ENCODE data around the gene MT1E. TPM values are rescaled to one million over a fixed set of nuclear protein-coding genes. Genes with fewer than 3 reads are reported as not detected.

The MT1E gene
- total and polyA plus RNA-seq, 2 donors (not counting 1 experiment from before 2014, with no cell fraction given), result 3.1 TPM; not detected in 1

DNA sequence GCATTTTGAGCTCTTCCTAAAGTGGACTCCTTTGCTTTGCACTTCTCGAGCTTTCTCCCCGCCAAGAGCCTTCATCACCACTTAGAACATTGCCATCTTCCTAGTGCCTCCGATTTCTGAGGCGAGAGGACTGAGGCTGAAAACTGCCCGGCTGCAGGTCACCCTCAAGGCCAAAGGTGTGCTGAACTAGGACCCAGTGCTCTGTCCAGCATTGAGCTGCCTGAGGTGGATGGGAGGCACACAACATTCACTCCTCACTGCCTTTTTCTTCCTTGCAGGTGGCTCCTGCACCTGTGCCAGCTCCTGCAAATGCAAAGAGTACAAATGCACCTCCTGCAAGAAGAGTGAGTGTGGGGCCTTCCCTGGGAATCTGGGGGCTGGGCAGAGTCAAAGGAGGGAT is 18.3 kb downstream of the MT1E start:
- Histone ChIP-seq H3K9ac (ENCODE audit: low read length) (peak overlapping the region; percentile 40), H3K9me3 (ENCODE audit: control extremely low read depth in 1 of 3, control insufficient read depth in 2 of 3, insufficient read depth in 1 of 3, low read length in 2 of 3) (peaks cover 0 to 4% (median 0%) of the 10 kb centered on the region in 3 donors), H3K27me3 (replicated peaks in 1 of 4; ENCODE audit: control extremely low read depth in 1 of 4, control insufficient read depth in 3 of 4, insufficient read depth in 4 of 4, low read length in 3 of 4) (peaks cover 0 to 68% (median 21%) of the 10 kb centered on the region in 4 experiments), H3K4me3 (ENCODE audit: control extremely low read depth in 1 of 5, extremely low read depth in 1 of 5, insufficient read depth in 1 of 5, low read depth in 2 of 5, low read length in 4 of 5) (peak overlapping the region in 2 of 5 experiments; percentile 33), H2AFZ (ENCODE audit: insufficient read depth, low read depth, low read length, poor library complexity, severe bottlenecking) (no peak overlapping the region), H3K79me2 (ENCODE audit: control insufficient read depth, insufficient read depth, low read length) (no peaks in the 10 kb centered on the region), H3K4me2 (replicated peaks; ENCODE audit: low read depth, low read length, poor library complexity, severe bottlenecking) (peak overlapping the region; percentile 65), H4K20me1 (ENCODE audit: control insufficient read depth, insufficient read depth, low read length, poor library complexity, severe bottlenecking) (no peaks in the 10 kb centered on the region), H3K27ac (ENCODE audit: low read length in 2 of 2) (no peak overlapping the region), H3K4me1 (ENCODE audit: control insufficient read depth in 2 of 2, insufficient read depth in 2 of 2, low read length in 2 of 2) (peaks cover 14 to 16% of the 10 kb centered on the region in 2 donors), H3K36me3 (replicated peaks in 1 of 2; ENCODE audit: control extremely low read depth in 1 of 2, control insufficient read depth in 1 of 2, extremely low read depth in 1 of 2, insufficient read depth in 2 of 2, low read length in 1 of 2) (no peaks in the 10 kb centered on the region)
- WGBS (ENCODE audit: insufficient coverage), result 53% methylated on average over 5 of the region's 5 CpGs
- ChIA-PET CTCF (interaction anchor here (0.7 to 2.1 kb wide), 7 partner anchors 9 to 130 kb away, joined by 3 to 12 read pairs (median 5); partner anchors contain the start of gene MT1B), POLR2A (interaction anchor here (0.6 to 1.4 kb wide), 2 partner anchors 35 to 274 kb away, joined by 3 to 9 read pairs; partner anchors contain the start of gene MT2A)
- Mint-ChIP-seq H3K9me3 (ENCODE audit: insufficient read depth) (no peaks in the 10 kb centered on the region), H3K27me3 (peaks cover 72% of the 10 kb centered on the region), H3K4me1 (peaks cover 15% of the 10 kb centered on the region), H3K4me3 (peak overlapping the region; percentile 67), H3K27ac (no peak overlapping the region)
- intact Hi-C loops (cut with micrococcal nuclease), result loop anchor here (1.0 kb wide), 2 partner anchors 13 to 36 kb away; partner anchors contain the start of genes MT1F and MT2A
- ATAC-seq (ENCODE audit: low read depth) (no peak), DNase-seq (no peak)
- TF ChIP-seq EZH2 (IDR thresholded peaks at IDR 0.05; ENCODE audit: borderline replicate concordance, insufficient read depth, low read depth, low read length, poor library complexity, severe bottlenecking), result no peak
- TF ChIP-seq, protein P1, sequence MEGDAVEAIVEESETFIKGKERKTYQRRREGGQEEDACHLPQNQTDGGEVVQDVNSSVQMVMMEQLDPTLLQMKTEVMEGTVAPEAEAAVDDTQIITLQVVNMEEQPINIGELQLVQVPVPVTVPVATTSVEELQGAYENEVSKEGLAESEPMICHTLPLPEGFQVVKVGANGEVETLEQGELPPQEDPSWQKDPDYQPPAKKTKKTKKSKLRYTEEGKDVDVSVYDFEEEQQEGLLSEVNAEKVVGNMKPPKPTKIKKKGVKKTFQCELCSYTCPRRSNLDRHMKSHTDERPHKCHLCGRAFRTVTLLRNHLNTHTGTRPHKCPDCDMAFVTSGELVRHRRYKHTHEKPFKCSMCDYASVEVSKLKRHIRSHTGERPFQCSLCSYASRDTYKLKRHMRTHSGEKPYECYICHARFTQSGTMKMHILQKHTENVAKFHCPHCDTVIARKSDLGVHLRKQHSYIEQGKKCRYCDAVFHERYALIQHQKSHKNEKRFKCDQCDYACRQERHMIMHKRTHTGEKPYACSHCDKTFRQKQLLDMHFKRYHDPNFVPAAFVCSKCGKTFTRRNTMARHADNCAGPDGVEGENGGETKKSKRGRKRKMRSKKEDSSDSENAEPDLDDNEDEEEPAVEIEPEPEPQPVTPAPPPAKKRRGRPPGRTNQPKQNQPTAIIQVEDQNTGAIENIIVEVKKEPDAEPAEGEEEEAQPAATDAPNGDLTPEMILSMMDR (IDR thresholded peaks at IDR 0.05), result no peak

DNA sequence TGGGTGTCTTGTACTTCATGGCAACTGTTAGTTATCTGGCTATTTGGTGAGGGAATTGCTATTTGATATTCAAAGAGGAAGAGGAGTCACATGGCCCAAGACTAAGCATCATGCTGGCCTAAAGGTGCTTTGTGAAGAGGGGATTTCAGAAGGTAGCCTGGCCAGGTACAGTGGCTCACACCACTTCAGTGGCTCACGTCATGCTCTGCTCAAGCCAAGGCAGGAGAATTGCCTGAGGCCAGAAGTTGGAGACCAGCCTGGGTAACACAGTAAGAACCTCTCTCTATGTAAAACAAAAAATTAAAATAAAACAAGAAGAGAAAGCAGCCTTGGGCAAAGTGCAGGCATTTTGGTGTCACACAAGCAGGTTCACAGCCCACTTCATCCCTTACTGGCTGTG is 19.7 kb downstream of the MT1E start:
- peaks cover 57% of the 10 kb centered on the region for H3K27me3 Mint-ChIP-seq
- Histone ChIP-seq H3K9me3 (ENCODE audit: control extremely low read depth in 1 of 3, control insufficient read depth in 2 of 3, insufficient read depth in 1 of 3, low read length in 2 of 3) (peaks cover 0 to 4% (median 0%) of the 10 kb centered on the region in 3 donors), H4K20me1 (ENCODE audit: control insufficient read depth, insufficient read depth, low read length, poor library complexity, severe bottlenecking) (no peaks in the 10 kb centered on the region), H3K27me3 (replicated peaks in 1 of 4; ENCODE audit: control extremely low read depth in 1 of 4, control insufficient read depth in 3 of 4, insufficient read depth in 4 of 4, low read length in 3 of 4) (peaks cover 0 to 56% (median 15%) of the 10 kb centered on the region in 4 experiments), H3K4me2 (replicated peaks; ENCODE audit: low read depth, low read length, poor library complexity, severe bottlenecking) (no peak overlapping the region), H3K9ac (ENCODE audit: low read length) (no peak overlapping the region), H3K27ac (ENCODE audit: low read length in 2 of 2) (no peak overlapping the region), H3K36me3 (replicated peaks in 1 of 2; ENCODE audit: control extremely low read depth in 1 of 2, control insufficient read depth in 1 of 2, extremely low read depth in 1 of 2, insufficient read depth in 2 of 2, low read length in 1 of 2) (no peaks in the 10 kb centered on the region), H3K4me3 (ENCODE audit: control extremely low read depth in 1 of 5, extremely low read depth in 1 of 5, insufficient read depth in 1 of 5, low read depth in 2 of 5, low read length in 4 of 5) (no peak overlapping the region), H3K4me1 (ENCODE audit: control insufficient read depth in 2 of 2, insufficient read depth in 2 of 2, low read length in 2 of 2) (peaks cover 14 to 16% of the 10 kb centered on the region in 2 donors), H2AFZ (ENCODE audit: insufficient read depth, low read depth, low read length, poor library complexity, severe bottlenecking) (no peak overlapping the region), H3K79me2 (ENCODE audit: control insufficient read depth, insufficient read depth, low read length) (no peaks in the 10 kb centered on the region)
- H3K4me3 Mint-ChIP-seq, result no peak overlapping the region
- no CpG with 5 or more reads among the region's 1 CpG for WGBS (ENCODE audit: insufficient coverage)
- intact Hi-C loops (cut with micrococcal nuclease), result no loop called here
- H3K4me1 Mint-ChIP-seq, result peaks cover 15% of the 10 kb centered on the region
- H3K9me3 Mint-ChIP-seq (ENCODE audit: insufficient read depth), result no peaks in the 10 kb centered on the region
- TF ChIP-seq, protein P1 (IDR thresholded peaks at IDR 0.05), result no peak
- TF ChIP-seq EZH2 (IDR thresholded peaks at IDR 0.05; ENCODE audit: borderline replicate concordance, insufficient read depth, low read depth, low read length, poor library complexity, severe bottlenecking), result no peak
- ATAC-seq (ENCODE audit: low read depth) (no peak), DNase-seq (no peak)
- H3K27ac Mint-ChIP-seq, result no peak overlapping the region
- ChIA-PET POLR2A (no interaction called here), CTCF (interaction anchor here (2.1 kb wide), 1 partner anchor 57 kb away, joined by 12 read pairs; no protein-coding TSS in a partner anchor)
